Hepatocyte (in vitro differentiated cells): ENCODE data around the gene GPR35. TPM values are rescaled to one million over a fixed set of nuclear protein-coding genes. Genes with fewer than 3 reads are reported as not detected.

Source experiments
- DNase-seq: peaks from one replicate; pipeline ENCODE4 v3.0.0-alpha.2; 2016; ENCODE audit warnings: low spot score
- H2AFZ ChIP-seq: fragments of 200-600 bp; sonication (generic); 2 replicates; pipeline ENCODE4 v1.6.0; 2016; ENCODE audit warnings: antibody characterized with exemption, mild to moderate bottlenecking
- H3K27ac ChIP-seq: fragments of 200-600 bp; sonication (generic); 2 replicates; pipeline ENCODE4 v1.5.1; 2016; ENCODE audit warnings: mild to moderate bottlenecking
- H3K27me3 ChIP-seq: fragments of 200-600 bp; sonication (generic); 2 replicates; pipeline ENCODE4 v1.6.1; 2016
- H3K36me3 ChIP-seq: fragments of 200-600 bp; sonication (generic); replicated peaks from 2 replicates; pipeline ENCODE4 v1.5.1; 2016; ENCODE audit warnings: low read depth; ENCODE audit not compliant: insufficient read depth
- H3K4me1 ChIP-seq: fragments of 200-600 bp; sonication (generic); 2 replicates; pipeline ENCODE4 v1.5.1; 2016; ENCODE audit warnings: mild to moderate bottlenecking, moderate library complexity; ENCODE audit not compliant: insufficient read depth
- H3K4me2 ChIP-seq: fragments of 200-600 bp; sonication (generic); 2 replicates; pipeline ENCODE4 v1.6.0; 2016
- H3K4me3 ChIP-seq: fragments of 200-600 bp; sonication (generic); 2 replicates; pipeline ENCODE4 v1.5.1; 2016; ENCODE audit warnings: mild to moderate bottlenecking
- H3K79me2 ChIP-seq: fragments of 200-600 bp; sonication (generic); 2 replicates; pipeline ENCODE4 v1.6.0; 2017; ENCODE audit warnings: mild to moderate bottlenecking
- H3K9me2 ChIP-seq: fragments of 200-600 bp; sonication (generic); replicated peaks from 2 replicates; pipeline ENCODE4 v1.6.0; 2017; ENCODE audit warnings: mild to moderate bottlenecking; ENCODE audit not compliant: insufficient read depth
- H3K9me3 ChIP-seq: fragments of 200-600 bp; sonication (generic); 2 replicates; pipeline ENCODE4 v1.5.1; 2016; ENCODE audit warnings: low read depth, mild to moderate bottlenecking
- H4K20me1 ChIP-seq: fragments of 200-600 bp; sonication (generic); 2 replicates; pipeline ENCODE4 v1.6.0; 2016; ENCODE audit warnings: mild to moderate bottlenecking; ENCODE audit not compliant: insufficient read depth, poor library complexity, severe bottlenecking
- CTCF ChIP-seq: fragments of 200-600 bp; sonication (generic); IDR thresholded peaks from 2 replicates; pipeline ENCODE4 v1.5.1; 2016; ENCODE audit warnings: antibody characterized with exemption, mild to moderate bottlenecking; ENCODE audit not compliant: poor library complexity
- EZH2 ChIP-seq: fragments of 200-600 bp; sonication (generic); IDR thresholded peaks from 2 replicates; pipeline ENCODE4 v1.6.1; 2016; ENCODE audit warnings: antibody characterized with exemption, mild to moderate bottlenecking, borderline replicate concordance
- EZH2phosphoT487 ChIP-seq: fragments of 200-600 bp; sonication (generic); IDR thresholded peaks from one replicate; pipeline ENCODE4 v1.6.1; 2018; ENCODE audit warnings: antibody characterized with exemption, mild to moderate bottlenecking, low read depth, moderate library complexity; ENCODE audit not compliant: unreplicated experiment, severe bottlenecking
- WGBS: methylation state at CpG from one replicate; pipeline ENCODE4 v1.1.6; 2016; ENCODE audit warnings: low lambda C conversion rate; ENCODE audit errors: missing lambda C conversion rate; 5-methylcytosine and 5-hydroxymethylcytosine counted together
- polyA plus RNA-seq: library from polyadenylated mRNA; unstranded; fragments of >200 nt; fragmentation: Nextera tagmentation; extraction: Ambion mirVana; gene quantifications from 2 replicates; pipeline ENCODE4 v1.2.1, GENCODE V29; 2016
- total RNA-seq: library from RNA; depleted of rRNA; stranded (reverse); fragments of >200 nt; gene quantifications from 2 replicates; pipeline ENCODE4 v1.2.3, GENCODE V29; 2014

Gene GPR35
- total and polyA plus RNA-seq, 2 experiments from 2014 or later, result 10.5 to 14.7 TPM

GRCh38 chr2:240663546-240664190 lies 38.4 kb downstream of the GPR35 start:
- DNase-seq, result no peak
- no peak overlapping the region for H2AFZ ChIP-seq
- no peaks in the 10 kb centered on the region for H4K20me1 ChIP-seq
- 76% methylated on average over 6 of the region's 6 CpGs for WGBS
- no peaks in the 10 kb centered on the region for H3K4me1 ChIP-seq
- no peaks in the 10 kb centered on the region for H3K9me3 ChIP-seq
- H3K9me2 ChIP-seq, result no peaks in the 10 kb centered on the region
- TF ChIP-seq EZH2 (no peak), CTCF (no peak), EZH2phosphoT487 (no peak)
- H3K27ac ChIP-seq, result no peak overlapping the region
- peaks cover 14% of the 10 kb centered on the region for H3K27me3 ChIP-seq
- H3K4me3 ChIP-seq, result no peak overlapping the region
- no peak overlapping the region for H3K4me2 ChIP-seq
- no peaks in the 10 kb centered on the region for H3K79me2 ChIP-seq
- no peaks in the 10 kb centered on the region for H3K36me3 ChIP-seq

DNA sequence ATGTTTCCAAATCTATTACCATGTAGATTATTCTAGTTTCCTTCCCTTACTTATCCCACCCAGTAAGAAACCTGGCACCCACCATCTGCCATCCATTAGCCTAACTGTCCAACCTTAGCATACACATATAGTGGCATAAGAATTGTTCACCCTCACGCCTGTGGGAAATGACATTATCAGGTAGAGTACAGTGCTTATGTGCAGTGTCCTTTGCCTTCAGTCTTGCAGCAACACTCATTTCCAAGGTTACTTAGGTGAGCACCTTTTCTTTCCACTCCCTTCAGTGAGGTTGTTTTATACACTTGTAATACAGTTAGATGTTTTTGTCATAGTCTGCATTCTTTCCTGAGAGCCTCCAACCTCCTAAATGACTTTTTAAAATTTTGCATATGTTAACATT lies 39.3 kb downstream of the GPR35 start:
- TF ChIP-seq CTCF, result no peak
- TF ChIP-seq EZH2phosphoT487, result no peak
- TF ChIP-seq EZH2, result no peak
- WGBS, result 85% methylated on average over 1 of the region's 1 CpG
- Histone ChIP-seq H3K27me3 (peaks cover 8% of the 10 kb centered on the region), H4K20me1 (no peaks in the 10 kb centered on the region), H3K36me3 (no peaks in the 10 kb centered on the region), H2AFZ (no peak overlapping the region), H3K4me3 (no peak overlapping the region), H3K9me2 (no peaks in the 10 kb centered on the region), H3K9me3 (no peaks in the 10 kb centered on the region), H3K4me1 (no peaks in the 10 kb centered on the region), H3K79me2 (no peaks in the 10 kb centered on the region), H3K4me2 (no peak overlapping the region), H3K27ac (no peak overlapping the region)
- DNase-seq, result no peak

DNA sequence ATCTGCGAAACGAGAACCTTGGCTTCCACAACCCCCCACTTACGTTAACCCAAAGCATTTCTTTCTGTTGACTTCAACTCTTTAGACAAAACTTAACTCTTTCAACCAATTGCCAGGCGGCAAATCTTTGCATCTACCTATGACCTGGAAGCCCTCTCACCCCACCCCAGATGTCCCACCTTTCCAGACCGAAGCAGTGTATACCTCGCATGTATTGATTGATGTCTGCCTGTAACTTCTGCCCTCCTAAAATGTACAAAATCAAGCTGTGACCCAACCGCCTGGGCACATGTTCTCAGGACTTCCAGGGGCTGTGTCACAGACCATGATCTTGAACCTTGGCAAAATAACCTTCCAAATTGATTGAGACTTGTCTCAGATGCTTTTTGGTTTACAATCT lies 45.1 kb downstream of the GPR35 start:
- Histone ChIP-seq H3K9me3 (no peaks in the 10 kb centered on the region), H3K9me2 (no peaks in the 10 kb centered on the region), H3K27me3 (peaks cover 18% of the 10 kb centered on the region), H3K36me3 (no peaks in the 10 kb centered on the region), H3K79me2 (no peaks in the 10 kb centered on the region), H2AFZ (no peak overlapping the region), H3K27ac (no peak overlapping the region), H3K4me2 (no peak overlapping the region), H4K20me1 (no peaks in the 10 kb centered on the region), H3K4me1 (no peaks in the 10 kb centered on the region), H3K4me3 (no peak overlapping the region)
- WGBS, result 70% methylated on average over 7 of the region's 7 CpGs
- TF ChIP-seq EZH2phosphoT487, result no peak
- no peak for TF ChIP-seq EZH2
- no peak for TF ChIP-seq CTCF
- DNase-seq, result no peak

DNA sequence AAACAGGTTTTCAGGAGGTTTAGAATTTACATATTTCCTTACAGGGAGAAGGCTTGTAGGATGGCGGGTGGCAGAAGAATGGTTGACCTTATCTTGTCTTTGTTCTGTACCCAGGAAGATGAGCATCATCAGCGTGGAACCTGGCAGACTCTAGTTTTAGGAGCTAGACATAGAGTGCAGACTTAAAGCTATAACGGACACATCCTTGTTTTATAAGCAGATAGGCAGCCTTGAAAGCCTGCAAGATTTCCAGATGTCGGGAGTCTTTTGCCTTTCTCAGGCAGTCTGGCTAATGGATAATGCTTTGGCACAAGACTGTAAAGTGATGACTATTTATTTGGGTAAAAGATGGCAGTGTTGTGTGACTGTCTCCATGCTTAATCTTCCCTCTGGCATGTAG lies 45.7 kb downstream of the GPR35 start:
- H3K4me1 ChIP-seq, result no peaks in the 10 kb centered on the region
- TF ChIP-seq EZH2 (no peak), CTCF (no peak), EZH2phosphoT487 (no peak)

More for the DNA sequence above, 45.7 kb downstream of the GPR35 start:
- no peak overlapping the region for H3K27ac ChIP-seq
- H3K4me2 ChIP-seq, result no peak overlapping the region
- no peaks in the 10 kb centered on the region for H3K9me2 ChIP-seq
- no peak for DNase-seq
- no peak overlapping the region for H2AFZ ChIP-seq
- no peaks in the 10 kb centered on the region for H4K20me1 ChIP-seq
- H3K79me2 ChIP-seq, result no peaks in the 10 kb centered on the region
- H3K27me3 ChIP-seq, result peaks cover 18% of the 10 kb centered on the region
- no peaks in the 10 kb centered on the region for H3K36me3 ChIP-seq
- H3K4me3 ChIP-seq, result no peak overlapping the region
- H3K9me3 ChIP-seq, result no peaks in the 10 kb centered on the region
- 51% methylated on average over 4 of the region's 4 CpGs for WGBS
